ELR (cell line): ENCODE results near the gene MRPS18B.

Source experiments
- DNase-seq: peaks from one replicate; pipeline ENCODE4 v3.0.0-alpha.2; 2015; ENCODE audit warnings: low read depth

MRPS18B gene

GRCh38 chr6:30603961-30604360 lies 13.7 kb upstream of the MRPS18B start:
- DNase-seq, result no peak

- no peak for DNase-seq
These were observed 7.6 kb upstream of the MRPS18B start for GRCh38 chr6:30610065-30610464.

GRCh38 chr6:30611150-30611855 lies 6.3 kb upstream of the MRPS18B start:
- DNase-seq, result no peak

- DNase-seq, result no peak
These were observed 5.8 kb upstream of the MRPS18B start for GRCh38 chr6:30611856-30612194.

- DNase-seq, result peak; percentile 61
These were observed 5.4 kb upstream of the MRPS18B start for GRCh38 chr6:30612213-30612612.

GRCh38 chr6:30612687-30613248 lies 4.9 kb upstream of the MRPS18B start:
- peak; percentile 50 for DNase-seq

- peak; percentile 73 for DNase-seq
These were observed 4.2 kb upstream of the MRPS18B start for GRCh38 chr6:30613251-30614043.

- no peak for DNase-seq
These were observed 3.4 kb upstream of the MRPS18B start for GRCh38 chr6:30614044-30614842.

- DNase-seq, result peak; percentile 98
These were observed 2.8 kb upstream of the MRPS18B start for GRCh38 chr6:30614843-30615218.

GRCh38 chr6:30615219-30615957 lies 2.3 kb upstream of the MRPS18B start:
- DNase-seq, result peak; percentile 91

GRCh38 chr6:30615958-30616810 lies 1.5 kb upstream of the MRPS18B start:
- DNase-seq, result peak; percentile 63

GRCh38 chr6:30616811-30617564 lies 652 bp upstream of the MRPS18B start, which contains the start of gene PPP1R10:
PPP1R10 (minus strand) TSS chr6:30617243; CDS start chr6:30609944, 7,299 bp downstream.
- peak; percentile 100 for DNase-seq

- peak; percentile 45 for DNase-seq
These were observed 694 bp downstream of the MRPS18B start for GRCh38 chr6:30618270-30618797.

GRCh38 chr6:30619561-30619960 lies 1.9 kb downstream of the MRPS18B start:
- no peak for DNase-seq

GRCh38 chr6:30625511-30625910 lies 7.9 kb downstream of the MRPS18B start:
- DNase-seq, result no peak

GRCh38 chr6:30626484-30627366 lies 9.1 kb downstream of the MRPS18B start, which contains the start of gene ATAT1:
ATAT1 (plus strand) TSS chr6:30626874.
- peak; percentile 89 for DNase-seq

GRCh38 chr6:30635834-30636233 lies 18.2 kb downstream of the MRPS18B start:
- DNase-seq, result no peak

- DNase-seq, result no peak
These were observed 22.8 kb downstream of the MRPS18B start for GRCh38 chr6:30640481-30640880.
